HuH-7.5 (cell line): ENCODE results near the gene SERPINB7.

ENCODE experiments used
- DNase-seq: peaks from one replicate; pipeline ENCODE4 v3.0.0; 2011; ENCODE audit warnings: low spot score

Gene SERPINB7

GRCh38 chr18:63850020-63850419 lies 74.8 kb downstream of the SERPINB7 start:
- no peak for DNase-seq

DNA sequence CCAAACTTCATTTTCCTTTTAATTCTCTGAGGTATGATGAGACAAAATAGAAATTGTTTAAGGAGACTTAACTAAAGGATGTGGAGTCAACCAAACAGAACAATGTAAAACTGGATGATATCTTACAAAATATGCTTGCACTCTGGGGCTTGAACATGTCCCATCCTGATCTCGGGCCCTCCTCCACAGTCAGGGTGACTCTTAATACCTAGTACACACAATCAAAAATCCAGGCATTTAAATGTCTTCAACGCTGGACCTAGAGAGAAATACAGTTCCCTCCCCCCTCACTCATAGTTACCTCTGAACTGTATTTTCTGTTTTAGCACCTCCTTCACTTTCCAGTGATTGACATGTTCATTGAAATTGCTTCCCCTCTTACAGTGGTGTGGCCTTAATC lies 75.4 kb downstream of the SERPINB7 start:
- no peak for DNase-seq
